NCI-H345 treated with DMSO at 0.1 percent for 48 hours (cell line): ENCODE measurements around the gene SH3YL1.

Experiments used
- DNase-seq: peaks from one replicate; lab custom pipeline; 2025; ENCODE audit not compliant: unreplicated experiment; lab: John Stamatoyannopoulos, UW

SH3YL1 gene

DNA sequence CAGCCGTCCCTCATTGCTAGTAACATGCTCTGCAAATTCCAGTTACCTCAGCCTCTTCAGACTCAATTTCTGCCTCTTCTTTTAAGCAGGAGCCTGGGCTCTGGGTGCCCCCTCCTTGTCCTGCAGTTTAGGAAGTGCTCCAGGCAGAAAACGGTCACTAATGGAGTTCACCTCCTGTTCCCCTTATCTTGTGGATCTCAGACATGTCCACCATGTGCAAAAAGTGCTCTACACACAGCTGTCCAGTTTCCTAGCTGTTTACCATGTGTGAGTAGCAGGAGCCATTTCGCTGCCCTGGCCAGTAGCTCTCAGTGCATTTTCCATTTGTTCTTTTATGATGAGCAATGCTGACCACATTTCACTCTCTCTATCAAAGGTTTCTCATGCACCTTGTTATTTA is 4.9 kb downstream of the SH3YL1 start:
- no peak for DNase-seq

DNA sequence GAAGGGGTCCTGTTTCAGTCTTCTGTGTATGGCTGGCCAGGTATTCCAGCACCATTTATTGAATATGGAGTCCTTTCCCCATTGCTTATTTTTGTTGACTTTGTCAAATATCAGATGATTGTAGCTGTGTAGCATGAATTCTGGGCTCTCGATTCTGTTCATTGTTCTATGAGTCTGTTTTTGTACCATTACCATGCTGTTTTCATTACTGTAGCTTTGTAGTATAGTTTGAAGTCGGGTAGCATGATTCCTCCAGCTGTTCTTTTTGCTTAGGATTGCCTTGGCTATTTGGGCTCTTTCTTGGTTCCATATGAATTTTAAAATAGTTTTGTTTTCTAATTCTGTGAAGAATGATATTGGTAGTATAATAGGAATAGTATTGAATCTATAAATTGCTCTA is 6.0 kb downstream of the SH3YL1 start:
- DNase-seq, result no peak

DNA sequence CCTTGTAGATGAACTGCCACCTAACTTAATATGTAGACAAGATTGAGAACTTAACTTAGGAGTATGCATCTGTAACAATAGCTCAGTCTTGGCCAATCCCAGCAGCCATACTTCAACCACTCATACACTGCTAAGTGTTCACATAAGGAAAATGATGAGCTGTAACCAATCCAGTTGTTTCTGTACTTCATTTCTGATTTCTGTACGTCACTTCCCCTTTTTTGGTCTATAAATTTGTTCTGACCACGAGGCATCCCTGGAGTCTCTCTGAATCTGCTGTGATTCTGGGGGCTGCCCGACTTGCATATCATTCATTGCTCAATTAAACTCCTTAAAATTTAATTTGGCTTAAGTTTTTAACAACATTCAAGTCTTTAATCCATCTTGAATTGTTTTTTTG is 6.4 kb downstream of the SH3YL1 start:
- DNase-seq, result no peak

DNA sequence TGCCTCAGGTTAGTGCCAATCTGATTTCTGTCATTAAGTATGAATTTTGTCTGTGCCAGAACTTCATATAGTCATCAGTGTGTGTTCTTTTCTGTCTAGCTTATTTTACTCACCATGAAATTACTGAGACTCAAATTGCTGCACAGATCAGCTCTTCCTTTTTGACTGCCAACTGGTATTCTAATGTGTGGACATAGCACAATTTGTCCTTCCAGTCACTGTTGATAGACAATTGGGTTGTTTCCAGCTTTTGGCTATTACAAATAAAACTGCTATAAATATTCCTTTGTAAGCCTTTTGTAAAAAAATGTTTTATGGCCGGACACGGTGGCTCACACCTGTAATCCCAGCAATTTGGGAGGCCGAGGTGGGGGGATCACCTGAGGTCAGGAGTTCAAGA is 7.7 kb downstream of the SH3YL1 start:
- DNase-seq, result no peak

DNA sequence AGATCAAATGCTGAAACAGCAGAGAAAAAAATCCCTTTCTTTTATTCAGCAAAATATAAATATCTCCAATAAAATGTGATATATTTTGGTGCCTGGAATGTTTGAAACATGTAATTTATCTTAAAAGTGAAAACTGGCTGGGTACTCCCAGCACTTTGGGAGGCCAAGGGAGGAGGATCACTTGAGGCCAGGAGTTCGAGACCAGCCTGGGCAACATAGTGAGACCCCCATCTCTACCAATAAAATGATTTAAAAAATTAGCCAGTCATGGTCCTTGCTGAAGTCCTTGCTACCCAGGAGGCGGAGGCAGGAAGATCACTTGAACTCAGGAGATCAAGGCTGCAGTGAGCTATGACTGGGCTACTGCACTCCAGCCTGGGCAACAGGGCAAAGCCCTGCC is 8.6 kb downstream of the SH3YL1 start:
- DNase-seq, result no peak

DNA sequence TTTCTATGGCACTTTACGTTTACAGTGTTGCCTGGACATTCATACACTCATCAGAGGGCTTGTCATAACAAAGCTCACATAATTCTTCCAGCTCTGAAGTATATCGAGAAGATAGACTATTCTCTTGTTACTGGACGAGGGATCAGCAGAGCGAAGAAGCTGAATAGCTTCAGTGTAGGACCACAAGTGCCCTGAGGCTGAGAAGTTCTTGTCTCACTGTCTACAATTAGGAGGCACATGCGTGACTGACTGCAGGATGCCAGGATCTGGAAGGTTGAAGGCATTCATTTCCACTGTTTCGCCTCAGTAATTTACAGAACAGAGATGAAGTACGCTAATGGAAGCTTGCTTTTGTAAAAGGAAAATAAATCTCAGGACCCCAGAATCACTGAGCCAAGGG is 9.6 kb downstream of the SH3YL1 start:
- DNase-seq, result no peak

DNA sequence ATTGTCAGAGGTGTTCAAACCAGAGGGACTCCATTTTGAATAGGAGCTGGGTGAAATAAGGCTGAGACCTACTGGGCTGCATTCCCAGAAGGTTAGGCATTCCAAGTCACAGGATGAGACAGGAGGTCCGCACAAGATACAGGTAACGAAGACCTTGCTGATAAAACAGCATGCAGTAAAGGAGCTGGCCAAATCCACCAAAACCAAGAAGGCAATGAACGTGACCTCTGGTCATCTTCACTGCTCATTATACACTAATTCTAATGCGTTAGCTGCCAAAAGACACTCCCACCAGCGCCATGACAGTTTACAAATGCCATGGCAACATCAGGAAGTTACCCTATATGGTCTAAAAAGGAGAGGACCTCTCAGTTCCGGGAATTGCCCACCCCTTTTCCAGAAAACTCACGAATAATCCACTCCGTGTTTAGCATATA is 10.6 kb downstream of the SH3YL1 start:
- DNase-seq, result no peak

DNA sequence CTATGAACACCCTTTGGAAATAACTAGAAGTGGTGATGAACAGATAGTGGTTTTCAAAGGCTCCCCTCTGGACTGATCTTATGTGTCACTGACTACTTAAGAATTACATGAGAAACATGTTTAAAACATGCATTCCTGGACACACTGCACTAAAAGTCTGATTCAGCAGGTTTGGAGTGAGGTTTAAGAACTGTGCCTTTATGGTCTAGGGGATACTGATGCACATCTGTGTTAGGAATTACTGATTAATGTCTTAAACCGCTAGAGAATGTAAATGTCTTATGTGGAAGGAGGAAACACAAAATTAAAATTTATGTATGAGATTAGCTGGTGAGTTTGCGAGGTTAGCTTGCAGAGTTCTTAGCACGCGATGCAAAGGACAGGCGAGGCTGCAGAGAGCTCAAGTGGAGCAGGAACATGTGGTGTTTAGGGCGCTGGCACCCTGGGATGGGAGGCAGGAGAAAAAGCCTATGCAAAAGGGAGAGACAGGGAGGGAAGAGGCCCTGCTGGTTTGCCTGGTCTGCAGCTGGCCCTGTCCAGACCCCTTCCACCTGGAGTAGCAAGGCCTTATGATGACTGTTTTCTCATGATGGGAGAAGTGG is 11.7 kb downstream of the SH3YL1 start:
- no peak for DNase-seq

DNA sequence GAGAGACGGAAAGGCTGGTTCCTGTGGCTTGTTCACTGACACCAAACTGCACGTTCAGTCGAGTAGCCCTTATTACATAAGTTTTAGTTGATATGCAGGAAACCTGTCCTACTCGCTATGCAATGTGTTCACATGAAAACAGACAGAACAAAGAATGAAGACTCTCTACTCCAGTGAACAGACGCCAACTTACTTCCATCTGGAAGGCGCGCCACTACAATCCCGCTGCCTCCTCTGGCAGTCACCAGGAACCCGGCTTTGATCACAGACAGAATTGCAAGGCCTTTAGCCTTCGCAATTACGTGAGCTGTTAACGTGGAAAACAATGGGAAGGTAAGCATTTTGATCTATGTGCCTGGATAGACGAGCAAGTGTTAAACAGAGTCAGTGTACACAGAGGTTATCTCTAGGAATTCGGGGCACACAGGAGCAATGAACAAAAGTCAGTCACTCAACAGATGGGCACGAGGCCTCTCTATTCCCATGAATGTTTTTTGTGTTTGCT is 14.2 kb downstream of the SH3YL1 start:
- DNase-seq, result no peak

DNA sequence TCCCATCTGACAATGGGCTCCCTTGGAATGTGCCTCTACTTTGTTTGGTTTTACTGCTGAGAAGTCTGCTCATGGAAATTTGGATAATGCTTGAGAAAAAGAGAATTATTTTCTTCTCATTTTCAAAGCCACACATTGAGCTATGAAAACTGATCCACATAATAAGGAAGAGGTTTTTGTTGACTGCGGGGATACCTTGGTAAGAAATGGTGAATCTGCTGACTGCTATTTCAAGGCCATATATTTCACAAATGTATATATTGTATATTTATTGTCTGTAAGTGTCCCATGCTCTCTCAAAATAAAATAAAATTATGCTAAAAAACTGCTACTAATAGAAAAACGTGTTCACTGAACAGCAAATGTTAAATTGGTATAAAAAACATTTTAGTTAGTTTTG is 15.1 kb downstream of the SH3YL1 start:
- DNase-seq, result no peak

DNA sequence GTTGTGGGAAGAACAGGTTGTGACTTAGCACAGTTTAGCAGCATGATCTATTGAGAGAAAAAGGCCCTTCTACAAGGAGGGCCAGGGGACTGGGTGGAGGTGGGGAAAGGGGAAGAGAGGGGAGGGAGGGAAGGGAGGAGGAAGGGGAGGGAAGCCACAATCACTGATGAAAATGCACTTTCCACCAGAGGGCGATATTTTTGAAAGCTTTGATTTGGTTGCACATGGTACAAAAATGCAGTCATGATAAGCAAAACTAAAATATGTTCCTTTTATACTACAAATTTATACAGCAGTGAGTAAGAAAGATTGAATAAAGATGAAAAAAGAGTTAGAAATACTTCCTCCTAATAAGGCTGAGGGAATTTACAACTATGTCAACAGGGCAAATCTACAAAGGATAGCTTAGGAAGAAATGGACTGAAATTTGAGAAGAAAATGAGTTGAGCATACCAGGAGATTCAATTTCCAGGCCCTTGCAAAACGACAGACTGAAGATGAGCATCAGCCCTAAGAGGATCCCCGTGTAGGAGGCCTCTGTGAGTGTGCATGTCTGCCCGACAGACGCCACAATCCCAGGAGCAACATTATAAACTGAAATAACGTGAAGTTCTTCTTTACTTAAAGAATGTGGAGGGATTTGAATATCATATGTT is 17.2 kb downstream of the SH3YL1 start:
- peak; percentile 21 for DNase-seq

DNA sequence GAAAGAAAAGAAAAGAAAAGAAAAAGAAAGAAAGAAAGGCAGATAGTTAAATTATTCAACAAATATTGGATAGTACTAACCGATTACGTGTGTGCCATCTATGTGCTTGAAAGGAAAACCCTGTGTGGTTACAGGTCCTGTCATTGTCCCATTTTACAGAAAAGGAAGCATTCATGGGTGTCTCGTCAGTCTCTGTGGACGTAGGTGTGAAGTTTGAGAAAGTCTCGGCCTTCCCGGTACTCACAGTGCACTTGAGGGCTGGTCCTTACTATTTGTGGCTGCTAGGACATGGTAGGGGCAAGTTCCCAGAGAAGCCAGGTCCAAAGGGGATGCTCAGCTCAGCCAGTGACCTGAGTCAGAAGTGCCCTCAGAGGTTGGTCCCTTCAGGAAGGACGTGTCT is 19.3 kb downstream of the SH3YL1 start:
- DNase-seq, result no peak

DNA sequence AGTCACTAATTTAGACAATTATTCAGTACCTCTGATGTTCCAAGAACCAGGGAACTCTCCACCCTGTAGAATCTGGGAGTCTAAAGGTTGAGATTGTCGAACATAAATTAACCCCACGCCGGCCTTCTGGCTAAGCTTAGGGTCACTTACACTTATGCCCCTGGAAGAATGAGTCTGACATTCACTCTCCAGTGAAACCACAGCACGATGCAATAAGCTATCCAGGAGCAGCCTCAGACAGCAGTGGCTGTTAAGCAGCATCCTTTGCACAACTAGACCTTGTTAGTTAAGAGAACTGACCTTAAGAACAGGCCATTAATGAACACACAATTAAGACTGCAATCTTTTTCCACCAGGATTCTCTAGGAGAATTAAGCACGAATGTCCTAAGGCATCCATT is 25.0 kb downstream of the SH3YL1 start:
- no peak for DNase-seq

DNA sequence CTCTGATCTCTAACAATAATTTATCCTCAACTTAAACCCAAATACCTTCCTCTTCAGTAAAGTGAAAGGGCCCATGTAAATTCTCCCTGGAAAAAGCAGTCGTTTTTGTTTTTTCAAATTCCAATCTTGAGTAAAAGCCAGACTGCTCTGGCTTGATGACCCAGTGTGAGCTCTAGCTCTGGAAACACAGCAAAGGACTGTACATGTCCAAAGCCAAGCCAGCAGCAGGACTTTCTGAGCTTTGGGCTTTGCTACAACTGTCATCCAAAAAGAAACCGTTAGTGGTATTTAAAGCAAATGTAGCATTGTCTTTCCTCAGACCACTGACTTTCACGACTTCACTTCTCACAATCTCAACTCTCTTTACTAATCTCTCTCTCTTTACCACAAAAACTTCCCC is 25.4 kb downstream of the SH3YL1 start:
- DNase-seq, result no peak

DNA sequence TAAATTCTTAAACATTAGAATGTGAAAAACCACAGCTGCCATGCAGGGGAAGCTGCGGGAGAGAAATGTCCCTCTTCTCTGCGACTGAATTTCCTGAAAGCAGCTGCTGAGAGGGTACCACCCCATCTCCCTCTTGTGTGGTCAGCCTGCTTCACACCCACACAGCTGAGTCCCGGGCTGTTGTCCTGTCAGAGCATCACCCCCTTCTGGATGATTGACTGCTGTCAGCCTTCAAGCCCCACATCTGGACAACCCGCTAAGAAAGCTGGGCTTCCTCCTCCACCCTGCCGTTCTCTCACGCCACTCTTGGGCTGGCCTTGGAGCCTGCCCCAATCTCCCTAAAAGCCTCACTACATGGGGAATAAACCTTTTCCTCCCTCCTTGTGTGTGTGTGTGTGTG is 26.0 kb downstream of the SH3YL1 start:
- DNase-seq, result no peak

DNA sequence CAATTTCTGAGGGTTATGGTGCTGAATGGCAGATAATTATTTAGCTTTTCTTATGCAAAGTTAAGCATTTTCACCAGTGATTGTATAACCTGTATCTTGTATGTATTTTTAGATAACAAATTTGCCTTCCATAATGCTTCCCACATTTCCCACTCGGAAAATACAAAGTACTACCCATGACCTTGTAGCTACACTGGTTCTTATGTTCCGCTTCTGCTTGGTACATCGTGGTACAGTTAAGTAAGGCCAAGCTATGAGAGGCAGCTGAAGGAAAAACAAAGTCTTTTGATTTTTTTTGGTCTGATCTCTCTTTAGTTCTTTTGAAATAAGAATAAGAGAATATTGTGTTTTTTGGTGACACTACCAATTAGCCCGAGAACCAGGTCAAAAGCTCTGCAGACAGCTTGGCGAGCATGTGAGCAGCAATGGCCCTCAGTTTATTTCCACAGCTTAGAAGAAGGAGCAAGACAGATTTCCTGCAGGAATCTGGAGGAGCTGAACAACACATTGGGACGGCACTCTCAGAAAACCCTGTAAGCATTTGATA is 26.8 kb downstream of the SH3YL1 start:
- DNase-seq, result no peak

DNA sequence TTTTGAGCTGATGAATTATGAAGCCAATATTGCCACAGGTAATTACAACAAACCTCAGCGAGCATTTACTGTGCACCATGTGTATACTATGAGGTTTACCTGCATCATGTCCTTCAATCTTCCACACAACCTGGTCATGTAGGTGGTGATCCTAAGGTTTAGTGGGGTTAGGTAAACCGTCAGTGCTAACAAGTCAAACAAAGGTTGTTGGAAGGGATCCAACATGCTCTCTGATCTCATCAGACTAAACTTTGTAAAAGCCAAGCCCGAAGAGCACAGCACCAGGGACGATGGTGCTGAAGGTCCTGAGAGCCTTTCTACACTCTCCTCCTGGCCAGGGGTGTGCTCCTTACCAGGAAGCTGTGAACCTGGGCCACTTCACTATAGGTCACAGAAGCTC is 29.4 kb downstream of the SH3YL1 start:
- DNase-seq, result no peak

DNA sequence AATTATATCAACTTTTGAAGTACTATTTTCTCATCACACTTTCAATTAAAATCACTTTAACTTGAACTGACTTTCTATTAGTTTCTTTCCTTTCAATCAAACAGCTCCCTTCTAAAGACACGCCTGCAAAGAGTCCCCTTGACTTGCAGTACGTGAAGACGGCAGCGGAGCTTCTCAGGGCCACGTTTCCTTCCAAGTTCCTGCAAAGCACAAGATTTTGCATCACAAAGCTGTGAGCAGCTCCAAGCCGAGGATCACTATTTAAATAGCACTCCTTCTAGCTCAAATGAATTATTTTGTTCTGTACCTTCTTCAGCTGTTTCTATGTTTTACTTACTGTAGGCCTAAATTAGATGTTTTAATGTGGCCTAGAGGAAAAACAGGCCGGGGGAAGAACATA is 30.8 kb downstream of the SH3YL1 start:
- no peak for DNase-seq

DNA sequence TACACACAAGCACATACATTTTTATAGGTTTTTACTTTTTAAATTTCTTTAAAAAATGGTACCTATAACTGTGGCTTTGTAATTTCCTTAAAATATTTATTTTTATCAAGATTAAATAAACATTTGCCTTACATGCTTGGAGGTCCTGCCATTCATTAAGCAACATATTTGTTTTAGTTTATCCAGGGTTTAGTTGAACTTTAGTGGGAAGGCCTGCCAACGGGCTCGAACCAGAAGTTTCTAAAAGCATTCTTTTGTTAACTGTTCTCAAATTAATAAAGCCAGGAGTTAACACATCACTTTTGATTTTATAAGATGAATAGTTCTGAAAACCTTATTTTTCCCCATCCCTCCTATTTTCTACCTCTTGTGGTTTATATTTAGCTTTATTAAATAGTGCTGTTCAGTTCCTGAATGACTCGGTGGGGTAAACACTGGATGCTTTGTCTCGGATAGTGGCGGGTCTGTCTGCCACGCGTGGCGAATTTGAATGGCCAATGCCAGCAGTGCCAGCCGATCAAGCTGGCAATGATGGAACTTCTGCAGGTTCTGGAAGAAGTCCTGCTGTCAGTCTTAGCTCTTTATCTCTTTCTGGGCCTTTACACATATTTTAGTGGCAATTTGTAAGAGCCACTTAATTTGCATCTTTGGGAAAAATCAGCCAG is 32.2 kb downstream of the SH3YL1 start:
- DNase-seq, result no peak

DNA sequence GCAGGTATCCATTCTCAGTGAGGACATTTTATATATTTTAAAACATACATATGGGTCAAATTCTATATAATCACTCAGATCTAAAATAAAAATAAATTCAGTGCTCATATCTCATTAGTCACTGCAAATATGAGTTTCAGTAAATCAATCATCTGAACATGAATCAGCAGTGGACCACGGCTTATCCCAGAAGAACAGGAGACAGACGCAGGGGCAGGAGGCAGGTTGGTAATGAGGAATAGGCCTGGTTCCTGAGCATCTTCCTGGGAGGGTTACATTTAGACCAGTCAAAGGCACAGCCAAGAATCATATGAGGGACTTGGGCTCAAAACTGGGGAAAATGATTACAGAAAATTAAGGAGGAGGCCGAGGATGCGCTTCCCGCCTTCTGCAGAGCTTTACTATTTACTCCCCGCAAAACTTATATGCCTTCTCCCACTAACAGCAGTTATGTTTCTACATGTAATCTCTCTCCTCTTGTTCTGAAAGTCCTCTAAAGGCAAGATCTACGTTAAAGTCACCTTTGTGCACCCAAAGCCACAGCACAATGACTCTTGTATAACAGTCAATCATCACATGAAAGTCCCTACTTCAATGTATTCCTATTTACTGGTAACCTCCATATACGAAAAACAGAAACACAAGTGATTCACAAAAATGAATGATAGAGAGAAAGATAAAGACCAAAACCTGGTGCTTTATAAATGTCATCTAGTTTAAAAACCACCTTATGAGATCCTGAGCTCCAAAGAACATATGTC is 35.1 kb downstream of the SH3YL1 start:
- DNase-seq, result no peak

DNA sequence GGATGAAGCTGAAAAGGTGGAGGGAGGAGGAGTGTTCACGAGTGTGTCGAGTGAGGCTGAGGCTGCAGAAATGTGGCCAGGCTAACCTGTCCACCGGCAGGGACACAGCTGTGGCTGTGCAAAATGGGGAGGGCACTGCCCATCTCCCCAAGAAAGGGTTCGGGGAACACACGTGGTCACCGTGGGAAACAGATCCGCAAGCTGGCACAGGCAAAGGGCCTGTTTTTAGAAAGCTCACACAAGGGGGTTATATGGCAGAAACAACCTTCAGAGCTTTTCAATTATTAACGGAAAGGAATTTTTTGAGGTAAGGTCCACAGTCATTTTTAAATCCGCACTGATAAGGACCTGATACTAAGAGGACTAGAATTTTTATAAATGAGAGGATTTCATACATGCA is 35.7 kb downstream of the SH3YL1 start:
- no peak for DNase-seq
